ENCODE data around the gene LAT.
"Not testable (repeated sequence)": the region's sequence is repeated elsewhere in the genome, so short reads cannot be mapped to it uniquely, and the experiment has no call there.

Gene LAT

DNA sequence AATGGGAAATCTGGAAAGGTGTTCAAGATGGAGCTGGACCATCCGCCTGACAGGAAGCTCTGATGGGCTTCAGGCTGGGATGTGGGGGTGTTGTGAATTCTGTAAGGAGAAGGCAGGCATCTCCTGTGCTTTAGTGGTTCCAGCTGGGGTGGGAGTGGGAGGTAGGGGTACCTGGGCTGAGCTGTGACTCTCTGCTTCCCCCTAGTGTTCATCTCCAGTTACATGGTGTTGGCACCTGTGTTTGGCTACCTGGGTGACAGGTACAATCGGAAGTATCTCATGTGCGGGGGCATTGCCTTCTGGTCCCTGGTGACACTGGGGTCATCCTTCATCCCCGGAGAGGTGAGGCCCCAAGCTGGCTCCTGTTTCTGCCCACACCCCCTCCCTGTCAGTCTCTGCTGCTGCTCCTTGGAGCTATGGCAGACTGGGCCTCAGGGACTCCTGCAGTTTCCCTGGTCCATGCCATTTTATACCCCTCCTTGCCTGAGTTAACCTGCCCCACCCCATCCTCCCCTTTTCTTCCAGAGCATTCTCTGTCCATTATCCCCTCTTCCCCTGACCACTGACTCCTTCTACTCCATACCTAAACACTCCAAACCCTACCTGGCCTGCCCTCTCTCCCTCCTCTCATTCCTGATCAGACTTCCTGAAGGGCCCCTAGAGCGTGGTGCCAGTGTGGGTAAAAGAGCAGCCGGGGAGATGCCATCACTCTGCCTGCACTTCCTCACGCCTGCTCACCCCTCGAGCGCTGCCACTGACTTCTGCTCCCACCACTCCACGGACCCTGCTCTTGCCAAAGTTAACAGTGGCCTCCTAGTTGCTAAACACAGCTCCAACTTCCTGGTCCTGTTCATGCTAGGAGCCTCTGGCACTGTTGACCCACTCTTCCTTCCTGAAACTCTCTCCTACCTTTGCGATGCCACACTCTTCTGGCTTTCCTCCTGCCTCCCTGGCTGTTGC lies 6.9 kb upstream of the LAT start:
- DNase-seq (ENCODE audit: low read depth in 2 of 3, low spot score in 2 of 3) = no peak

- DNase-seq (ENCODE audit: low read depth in 2 of 3, low spot score in 2 of 3) = not testable (repeated sequence)
Observed at GRCh38 chr16:28980330-28980729, 4.5 kb upstream of the LAT start.

- DNase-seq (ENCODE audit: low read depth in 2 of 3, low spot score in 2 of 3) = no peak
Observed at GRCh38 chr16:28980929-28981328, 3.9 kb upstream of the LAT start.

DNA sequence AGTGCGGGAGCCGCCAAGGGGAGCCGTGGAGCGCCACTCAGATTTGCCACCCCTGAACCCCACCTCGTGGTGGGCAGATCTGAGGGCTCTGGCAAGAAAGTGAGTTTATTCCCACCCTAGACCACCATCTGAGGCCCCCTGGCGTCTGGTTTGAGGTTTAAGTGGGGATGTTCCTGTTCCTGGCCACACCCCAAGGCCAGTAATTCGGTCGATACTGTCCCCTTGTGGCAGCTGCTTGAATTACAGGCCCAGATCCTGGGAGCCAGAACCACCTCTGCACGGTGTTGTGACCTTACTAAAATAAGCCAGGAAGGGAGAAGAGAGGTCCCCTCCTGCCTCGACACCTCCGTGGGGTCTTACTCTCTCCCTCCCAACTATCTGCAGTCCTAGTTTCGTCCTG lies 3.3 kb upstream of the LAT start:
- DNase-seq (ENCODE audit: low read depth in 2 of 3, low spot score in 2 of 3) = peak in 1 of 3 experiments; percentile 53

GRCh38 chr16:28982418-28982817 lies 2.4 kb upstream of the LAT start:
- no peak for DNase-seq (ENCODE audit: low read depth in 2 of 3, low spot score in 2 of 3)

DNA sequence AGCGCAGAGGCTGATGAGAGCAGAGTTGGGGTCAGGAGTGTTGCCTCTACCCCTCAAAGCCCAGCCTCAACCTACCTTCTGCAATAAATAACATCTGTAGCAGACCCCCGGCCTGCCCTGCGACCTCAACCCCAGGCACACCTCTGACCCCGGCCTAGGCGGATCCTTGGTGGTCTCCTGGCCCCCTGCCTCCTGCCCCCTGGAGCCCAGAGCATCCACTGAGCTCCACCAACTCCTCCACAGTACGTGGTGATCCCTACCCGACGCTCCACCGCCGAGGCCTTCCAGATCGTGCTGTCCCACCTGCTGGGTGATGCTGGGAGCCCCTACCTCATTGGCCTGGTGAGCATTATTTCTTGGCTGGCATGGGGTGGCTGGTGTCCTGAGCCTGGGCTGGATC lies 1.9 kb upstream of the LAT start:
- no peak for DNase-seq (ENCODE audit: low read depth in 2 of 3, low spot score in 2 of 3)

DNA sequence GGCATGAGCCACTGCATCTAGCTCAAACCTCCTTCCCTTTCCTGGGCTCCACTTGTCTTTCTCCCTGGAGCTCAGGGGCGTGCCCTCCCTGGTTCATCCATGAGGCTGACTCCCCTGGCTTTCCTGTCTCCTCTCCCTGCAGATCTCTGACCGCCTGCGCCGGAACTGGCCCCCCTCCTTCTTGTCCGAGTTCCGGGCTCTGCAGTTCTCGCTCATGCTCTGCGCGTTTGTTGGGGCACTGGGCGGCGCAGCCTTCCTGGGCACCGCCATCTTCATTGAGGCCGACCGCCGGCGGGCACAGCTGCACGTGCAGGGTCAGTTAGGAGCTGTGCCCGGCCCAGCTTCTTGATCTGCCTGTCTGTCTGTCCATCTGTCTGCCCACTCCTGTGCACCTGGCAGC lies 1.2 kb upstream of the LAT start:
- no peak for DNase-seq (ENCODE audit: low read depth in 2 of 3, low spot score in 2 of 3)

- no peak for DNase-seq (ENCODE audit: low read depth in 2 of 3, low spot score in 2 of 3)
Observed at GRCh38 chr16:28984091-28984490, 761 bp upstream of the LAT start.

DNA sequence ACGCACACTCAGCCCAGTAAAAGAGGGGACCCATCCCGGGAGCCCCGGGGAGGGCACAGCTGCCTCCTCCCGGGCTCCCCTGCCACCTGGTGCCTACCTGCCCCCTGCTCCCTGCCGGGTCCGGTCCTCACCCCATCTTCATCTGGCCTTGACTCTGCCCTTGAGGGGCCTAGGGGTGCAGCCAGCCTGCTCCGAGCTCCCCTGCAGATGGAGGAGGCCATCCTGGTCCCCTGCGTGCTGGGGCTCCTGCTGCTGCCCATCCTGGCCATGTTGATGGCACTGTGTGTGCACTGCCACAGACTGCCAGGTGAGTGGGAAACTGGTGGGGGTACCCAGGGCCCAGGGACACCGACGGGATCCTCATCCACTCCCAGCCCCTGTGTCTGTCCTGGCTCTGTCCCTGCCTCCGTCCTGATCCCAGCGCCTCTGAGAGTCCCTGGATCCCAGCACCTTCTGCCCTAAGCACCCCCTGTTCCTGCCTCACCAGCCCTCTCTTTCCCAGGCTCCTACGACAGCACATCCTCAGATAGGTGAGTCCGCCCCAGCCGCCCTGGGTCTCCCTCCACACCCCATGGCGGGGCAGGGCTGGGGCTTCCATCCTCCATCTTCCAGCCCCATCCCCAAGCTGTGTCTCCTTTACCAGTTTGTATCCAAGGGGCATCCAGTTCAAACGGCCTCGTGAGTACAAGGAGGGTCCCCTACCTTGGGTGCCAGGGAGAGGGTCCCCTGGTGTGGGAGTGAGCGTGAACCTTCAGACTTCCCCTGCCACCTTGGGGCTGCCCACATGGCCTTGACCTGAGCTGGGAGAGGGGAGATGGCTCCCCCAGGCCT lies 574 bp downstream of the LAT start:
- no peak for DNase-seq (ENCODE audit: low read depth in 2 of 3, low spot score in 2 of 3)

DNA sequence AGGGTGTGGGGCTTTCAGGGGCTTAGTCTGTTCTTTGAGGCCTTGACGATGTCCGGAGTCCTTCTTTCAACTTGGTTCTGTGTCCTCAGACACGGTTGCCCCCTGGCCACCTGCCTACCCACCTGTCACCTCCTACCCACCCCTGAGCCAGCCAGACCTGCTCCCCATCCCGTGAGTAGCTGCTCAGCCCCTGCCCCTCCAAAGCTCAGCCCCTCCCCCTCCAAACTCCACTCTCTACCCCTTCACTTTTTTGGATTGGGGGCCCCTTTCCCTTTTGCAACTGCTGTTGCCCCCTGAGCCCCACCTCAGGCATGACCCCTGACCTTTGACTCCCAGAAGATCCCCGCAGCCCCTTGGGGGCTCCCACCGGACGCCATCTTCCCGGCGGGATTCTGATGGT lies 1.2 kb downstream of the LAT start:
- no peak for DNase-seq (ENCODE audit: low read depth in 2 of 3, low spot score in 2 of 3)

DNA sequence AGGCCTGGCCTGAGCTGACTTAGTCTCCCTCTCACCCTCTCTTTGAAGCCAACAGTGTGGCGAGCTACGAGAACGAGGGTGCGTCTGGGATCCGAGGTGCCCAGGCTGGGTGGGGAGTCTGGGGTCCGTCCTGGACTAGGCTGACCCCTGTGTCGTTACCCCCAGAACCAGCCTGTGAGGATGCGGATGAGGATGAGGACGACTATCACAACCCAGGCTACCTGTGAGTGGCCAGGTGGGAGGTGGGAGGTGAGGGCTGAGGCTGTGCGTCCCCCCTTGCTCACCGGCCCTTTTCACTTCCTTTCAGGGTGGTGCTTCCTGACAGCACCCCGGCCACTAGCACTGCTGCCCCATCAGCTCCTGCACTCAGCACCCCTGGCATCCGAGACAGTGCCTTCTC lies 1.6 kb downstream of the LAT start:
- DNase-seq (ENCODE audit: low read depth in 2 of 3, low spot score in 2 of 3) = no peak

DNA sequence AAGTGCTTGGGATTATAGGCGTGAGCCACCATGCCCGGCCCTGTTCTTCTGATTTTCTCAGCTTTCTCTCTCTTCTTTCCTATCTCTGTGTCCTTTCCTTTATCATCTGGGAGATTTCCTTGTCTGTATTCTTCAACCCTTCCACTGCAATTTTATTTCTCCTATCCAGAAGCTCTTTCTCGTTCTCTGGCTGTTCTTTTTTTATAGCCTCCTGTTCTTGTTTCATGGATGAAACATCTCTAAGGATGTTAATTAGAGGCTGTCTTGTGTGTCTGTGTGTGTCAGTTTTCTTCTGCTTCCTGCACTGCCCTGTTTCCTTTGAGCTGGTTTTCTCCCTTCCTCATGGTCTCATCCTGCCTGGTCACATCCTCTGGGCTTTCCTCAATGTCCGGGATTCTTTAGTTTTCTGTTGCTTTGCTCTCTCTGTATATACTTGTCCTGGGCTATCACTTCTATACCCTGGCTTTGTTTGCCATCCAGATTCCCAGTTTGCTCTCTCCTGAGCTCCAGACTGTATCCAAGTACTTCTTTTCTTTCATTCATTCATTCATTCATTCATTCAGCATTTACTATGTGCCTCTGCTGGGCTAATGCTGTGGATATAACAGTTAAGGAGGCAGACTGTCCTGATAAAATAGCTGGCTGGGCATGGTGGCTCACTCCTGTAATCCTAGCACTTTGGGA lies 2.5 kb downstream of the LAT start:
- no peak for DNase-seq (ENCODE audit: low read depth in 2 of 3, low spot score in 2 of 3)

DNA sequence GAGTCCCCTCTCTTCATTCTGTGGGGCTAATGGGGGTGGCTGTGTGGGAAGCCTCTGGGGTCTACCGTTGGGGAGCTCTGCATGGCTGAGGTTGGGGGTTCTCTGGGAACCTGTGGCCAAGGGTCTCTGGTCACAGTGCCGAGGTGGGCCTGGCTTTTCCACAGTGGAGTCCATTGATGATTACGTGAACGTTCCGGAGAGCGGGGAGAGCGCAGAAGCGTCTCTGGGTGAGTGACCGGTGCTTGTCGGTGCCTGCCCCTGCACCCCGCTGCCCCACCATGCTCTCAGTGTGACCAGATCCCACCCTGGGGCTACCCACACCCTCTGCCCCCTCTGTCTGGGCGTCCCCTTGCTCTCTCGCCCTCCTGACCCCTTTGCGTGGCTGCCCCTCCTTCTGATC lies 4.5 kb downstream of the LAT start:
- DNase-seq (ENCODE audit: low read depth in 2 of 3, low spot score in 2 of 3) = no peak

DNA sequence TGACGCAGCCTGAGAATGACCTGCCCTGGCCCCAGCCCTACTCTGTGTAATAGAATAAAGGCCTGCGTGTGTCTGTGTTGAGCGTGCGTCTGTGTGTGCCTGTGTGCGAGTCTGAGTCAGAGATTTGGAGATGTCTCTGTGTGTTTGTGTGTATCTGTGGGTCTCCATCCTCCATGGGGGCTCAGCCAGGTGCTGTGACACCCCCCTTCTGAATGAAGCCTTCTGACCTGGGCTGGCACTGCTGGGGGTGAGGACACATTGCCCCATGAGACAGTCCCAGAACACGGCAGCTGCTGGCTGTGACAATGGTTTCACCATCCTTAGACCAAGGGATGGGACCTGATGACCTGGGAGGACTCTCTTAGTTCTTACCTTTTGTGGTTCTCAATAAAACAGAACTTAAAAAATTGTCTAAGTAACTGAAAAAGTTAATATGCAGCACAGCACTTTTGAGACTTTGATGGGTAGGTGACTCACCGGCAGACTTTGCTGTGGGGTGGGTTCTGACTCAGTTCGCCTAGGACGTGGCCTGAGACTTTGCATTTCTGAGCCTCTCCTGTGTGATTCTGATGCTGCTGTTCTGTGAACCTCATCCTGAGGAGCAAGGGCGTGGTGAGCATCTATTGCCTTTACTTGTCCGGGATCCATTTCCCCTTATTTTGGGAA lies 5.7 kb downstream of the LAT start:
- DNase-seq (ENCODE audit: low read depth in 2 of 3, low spot score in 2 of 3) = no peak

DNA sequence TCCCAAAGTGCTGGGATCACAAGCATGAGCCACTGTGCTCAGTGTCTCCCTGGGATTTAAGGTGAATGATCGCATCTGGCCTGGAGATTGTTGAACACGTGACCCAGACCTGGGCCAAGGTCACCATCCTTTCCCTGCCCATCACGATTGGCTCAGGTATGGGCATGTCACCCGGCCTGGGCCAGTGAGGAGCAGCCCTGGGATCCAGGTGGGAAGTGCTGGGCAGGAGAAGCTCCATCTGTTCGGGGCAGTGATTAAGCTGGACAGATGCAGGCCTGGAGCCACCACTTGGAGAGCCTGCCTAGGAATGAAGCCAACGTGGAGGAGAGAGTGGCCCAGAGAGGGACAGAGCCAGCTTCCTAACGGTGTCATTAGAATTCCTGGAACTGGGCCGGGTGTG lies 6.8 kb downstream of the LAT start:
- no peak for DNase-seq (ENCODE audit: low read depth in 2 of 3, low spot score in 2 of 3)

- DNase-seq (ENCODE audit: low read depth in 2 of 3, low spot score in 2 of 3) = no peak
Observed at GRCh38 chr16:28992496-28992895, 7.6 kb downstream of the LAT start.

DNA sequence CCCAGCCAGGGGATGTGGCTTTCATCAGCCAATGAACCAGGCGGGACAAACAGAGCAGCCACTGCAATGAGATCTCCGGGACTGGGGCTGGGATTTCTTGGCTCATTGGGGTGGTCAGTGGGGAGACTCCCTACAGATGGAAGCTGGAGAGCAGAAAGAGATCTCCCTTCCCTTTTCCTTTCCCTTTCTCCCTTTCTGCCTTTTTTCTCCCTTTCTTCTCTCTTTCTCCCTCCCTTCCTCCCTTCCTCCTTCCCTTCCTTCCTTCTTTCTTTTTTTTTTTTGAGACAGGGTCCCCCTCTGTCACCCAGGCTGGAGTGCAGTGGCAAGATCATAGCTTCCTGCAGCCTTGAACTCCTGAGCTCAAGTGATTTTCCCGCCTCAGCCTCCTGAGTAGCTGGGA lies 14.0 kb downstream of the LAT start:
- DNase-seq (ENCODE audit: low read depth in 2 of 3, low spot score in 2 of 3) = no peak

DNA sequence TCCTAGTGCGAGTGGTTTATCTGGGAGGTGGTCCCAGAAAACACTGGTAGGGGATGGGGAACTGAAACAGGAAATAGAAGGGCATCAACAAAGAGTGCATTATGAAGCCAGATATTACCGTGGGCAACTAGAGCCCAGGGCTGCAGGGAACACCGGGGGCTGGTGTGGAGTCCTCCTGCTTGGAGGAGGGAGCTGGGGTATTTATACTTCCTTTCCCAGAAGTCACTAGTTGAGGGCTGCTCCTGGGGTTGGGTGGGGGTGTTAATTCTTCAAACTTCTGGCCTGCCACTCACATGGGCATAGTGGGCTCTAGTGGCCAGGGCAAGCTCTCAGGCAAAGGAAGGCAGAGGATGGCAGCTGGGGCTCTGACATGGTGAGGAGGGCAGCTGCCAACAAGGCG lies 14.7 kb downstream of the LAT start:
- DNase-seq (ENCODE audit: low read depth in 2 of 3, low spot score in 2 of 3) = no peak

- DNase-seq (ENCODE audit: low read depth in 2 of 3, low spot score in 2 of 3) = no peak
Observed at GRCh38 chr16:29000019-29000418, 15.2 kb downstream of the LAT start.

DNA sequence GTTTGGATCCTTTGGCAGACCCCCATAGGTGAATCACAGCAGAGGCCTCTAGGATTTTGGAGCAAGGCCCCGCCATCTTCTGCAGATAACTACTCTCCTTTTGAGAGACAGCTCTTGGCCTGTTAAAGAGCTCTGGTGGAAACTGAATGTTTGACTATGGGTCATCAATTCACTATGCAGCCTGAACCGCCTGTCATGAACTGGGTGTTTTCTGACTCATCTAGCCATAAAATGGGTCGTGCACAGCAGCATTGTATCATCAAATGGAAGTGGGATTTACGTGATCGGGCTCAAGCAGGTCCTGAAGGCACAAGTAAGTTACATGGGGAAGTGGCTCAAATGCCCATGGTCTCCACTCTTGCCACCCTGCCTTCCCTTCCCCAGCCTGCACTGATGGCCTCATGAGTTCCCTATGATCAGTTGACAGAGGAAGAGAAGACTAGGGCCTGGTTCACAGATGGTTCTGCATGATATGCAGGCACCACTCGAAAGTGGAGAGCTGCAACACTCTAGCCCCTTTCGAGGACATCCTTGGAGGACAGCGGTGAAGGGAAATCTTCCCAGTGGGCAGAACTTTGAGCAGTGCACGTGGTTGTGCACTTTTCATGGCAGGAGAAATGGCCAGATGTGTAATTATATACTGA lies 19.8 kb downstream of the LAT start:
- DNase-seq (ENCODE audit: low read depth in 2 of 3, low spot score in 2 of 3) = not testable (repeated sequence)

Data from activated CD8-positive, alpha-beta memory T cell treated with anti-CD3 and anti-CD28 coated beads for 48 hours (primary cell).